ENCODE measurements around the gene TFAP2C.

GRCh38 chr20:56614196-56614595 is 14.9 kb upstream of the TFAP2C start:
- TF ChIP-seq CTCF (IDR thresholded peaks at IDR 0.05; ENCODE audit: low read length) = no peak
- no peak for TF ChIP-seq EZH2 (optimal IDR thresholded peaks at IDR 0.05; ENCODE audit: low read depth, low read length)

All from MM.1S (cell line).